ENCODE measurements around the gene TNNT2.

GRCh38 chr1:201420608-201421002, 43.1 kb upstream of the TNNT2 start:
- TF ChIP-seq POLR2A (IDR thresholded peaks at IDR 0.05) (no peak), CTCF (IDR thresholded peaks at IDR 0.05) (no peak)

Measured in stomach (tissue), 4 donors.